Measurements from ENCODE around the gene MMAB.

The MMAB gene

DNA sequence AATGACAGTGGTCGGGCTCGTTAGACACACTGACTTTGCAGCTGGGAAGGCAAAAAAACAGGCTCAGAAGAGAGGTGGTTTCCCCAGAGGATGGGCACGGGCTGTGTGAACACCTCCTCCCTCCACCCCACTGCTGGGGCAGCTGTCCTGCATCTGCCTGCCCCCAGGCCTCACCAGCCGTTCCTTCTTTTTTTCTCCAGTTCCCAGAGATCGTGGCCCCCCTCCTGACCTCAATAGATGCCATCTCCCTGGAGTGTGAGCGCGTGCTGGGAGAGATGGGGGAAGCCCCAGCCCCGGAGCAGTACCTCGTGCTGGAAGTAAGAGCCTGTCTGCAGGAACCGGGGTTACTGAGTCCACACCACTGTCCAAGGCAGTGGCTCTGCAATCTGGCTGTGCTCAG lies 17.7 kb upstream of the MMAB start:
- Histone ChIP-seq H3K9me3 (no peaks in the 10 kb centered on the region), H3K27me3 (no peaks in the 10 kb centered on the region), H3K4me1 (peaks cover 9% of the 10 kb centered on the region), H3K4me3 (ENCODE audit: low read depth, low read length) (no peak overlapping the region), H3K36me3 (no peaks in the 10 kb centered on the region; the same call in none of the 2 replicates)
- TF ChIP-seq, protein P1, sequence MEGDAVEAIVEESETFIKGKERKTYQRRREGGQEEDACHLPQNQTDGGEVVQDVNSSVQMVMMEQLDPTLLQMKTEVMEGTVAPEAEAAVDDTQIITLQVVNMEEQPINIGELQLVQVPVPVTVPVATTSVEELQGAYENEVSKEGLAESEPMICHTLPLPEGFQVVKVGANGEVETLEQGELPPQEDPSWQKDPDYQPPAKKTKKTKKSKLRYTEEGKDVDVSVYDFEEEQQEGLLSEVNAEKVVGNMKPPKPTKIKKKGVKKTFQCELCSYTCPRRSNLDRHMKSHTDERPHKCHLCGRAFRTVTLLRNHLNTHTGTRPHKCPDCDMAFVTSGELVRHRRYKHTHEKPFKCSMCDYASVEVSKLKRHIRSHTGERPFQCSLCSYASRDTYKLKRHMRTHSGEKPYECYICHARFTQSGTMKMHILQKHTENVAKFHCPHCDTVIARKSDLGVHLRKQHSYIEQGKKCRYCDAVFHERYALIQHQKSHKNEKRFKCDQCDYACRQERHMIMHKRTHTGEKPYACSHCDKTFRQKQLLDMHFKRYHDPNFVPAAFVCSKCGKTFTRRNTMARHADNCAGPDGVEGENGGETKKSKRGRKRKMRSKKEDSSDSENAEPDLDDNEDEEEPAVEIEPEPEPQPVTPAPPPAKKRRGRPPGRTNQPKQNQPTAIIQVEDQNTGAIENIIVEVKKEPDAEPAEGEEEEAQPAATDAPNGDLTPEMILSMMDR (IDR thresholded peaks at IDR 0.05; ENCODE audit: low read depth, low read length), result no peak
- DNase-seq, result peak; percentile 57

DNA sequence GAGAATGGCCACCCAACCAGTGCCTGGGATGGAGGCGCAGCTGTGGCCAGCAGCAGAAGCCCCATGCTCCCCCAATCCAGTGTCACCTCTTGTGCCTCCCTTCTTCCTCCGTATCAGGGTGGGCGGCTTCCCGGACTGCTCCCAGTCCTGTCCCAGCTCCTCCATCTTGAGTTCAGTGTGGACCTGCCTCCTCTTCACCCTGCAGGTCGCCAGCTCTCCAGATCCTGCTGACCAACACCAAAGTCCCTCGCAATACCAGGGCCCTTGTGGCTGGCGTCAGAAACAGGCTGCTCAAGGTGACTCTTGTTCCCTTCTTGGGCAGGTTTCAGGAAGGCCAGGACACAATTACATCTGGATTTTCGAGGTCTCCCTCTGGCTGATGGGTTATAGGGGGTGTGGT lies 17.3 kb upstream of the MMAB start:
- no peaks in the 10 kb centered on the region; the same call in none of the 2 replicates for H3K36me3 ChIP-seq

DNA sequence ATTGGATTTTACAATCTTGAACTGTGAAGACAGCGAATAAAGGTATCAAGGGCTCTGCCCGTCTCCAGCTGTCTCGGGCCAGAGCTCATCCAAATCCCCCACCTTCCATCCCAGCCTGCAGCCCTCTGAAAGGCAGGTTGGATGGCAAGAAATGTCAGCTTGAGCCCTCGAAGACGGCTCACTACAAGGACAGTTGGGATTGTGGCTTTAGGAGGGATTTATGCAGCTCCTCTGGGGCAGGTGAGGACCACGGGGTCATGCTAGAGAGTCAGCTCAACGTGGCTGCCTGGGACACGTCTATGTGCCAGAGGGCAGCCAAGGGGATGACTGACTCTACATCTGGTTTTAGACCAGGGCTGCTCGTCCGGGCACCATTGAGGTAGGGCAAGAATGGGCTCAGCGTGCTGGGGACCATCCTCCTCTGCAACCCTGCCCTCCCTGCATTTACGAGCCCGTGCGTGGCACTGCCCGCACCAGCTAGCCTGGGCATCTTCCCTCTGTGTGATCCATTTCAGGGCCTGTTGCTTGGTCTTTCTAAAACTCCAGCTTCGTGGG lies 16.5 kb upstream of the MMAB start:
- TF ChIP-seq, protein P1 (IDR thresholded peaks at IDR 0.05; ENCODE audit: low read depth, low read length), result no peak
- DNase-seq, result no peak
- no peak overlapping the region for H3K4me3 ChIP-seq (ENCODE audit: low read depth, low read length)
- H3K4me1 ChIP-seq, result peaks cover 9% of the 10 kb centered on the region
- H3K36me3 ChIP-seq, result no peaks in the 10 kb centered on the region; the same call in none of the 2 replicates
- no peaks in the 10 kb centered on the region for H3K27me3 ChIP-seq
- no peaks in the 10 kb centered on the region for H3K9me3 ChIP-seq

More for the DNA sequence above, 17.3 kb upstream of the MMAB start:
- H3K4me1 ChIP-seq, result peaks cover 9% of the 10 kb centered on the region
- no peak for DNase-seq
- TF ChIP-seq, protein P1 (IDR thresholded peaks at IDR 0.05; ENCODE audit: low read depth, low read length), result no peak
- H3K27me3 ChIP-seq, result no peaks in the 10 kb centered on the region
- H3K4me3 ChIP-seq (ENCODE audit: low read depth, low read length), result no peak overlapping the region
- no peaks in the 10 kb centered on the region for H3K9me3 ChIP-seq

DNA sequence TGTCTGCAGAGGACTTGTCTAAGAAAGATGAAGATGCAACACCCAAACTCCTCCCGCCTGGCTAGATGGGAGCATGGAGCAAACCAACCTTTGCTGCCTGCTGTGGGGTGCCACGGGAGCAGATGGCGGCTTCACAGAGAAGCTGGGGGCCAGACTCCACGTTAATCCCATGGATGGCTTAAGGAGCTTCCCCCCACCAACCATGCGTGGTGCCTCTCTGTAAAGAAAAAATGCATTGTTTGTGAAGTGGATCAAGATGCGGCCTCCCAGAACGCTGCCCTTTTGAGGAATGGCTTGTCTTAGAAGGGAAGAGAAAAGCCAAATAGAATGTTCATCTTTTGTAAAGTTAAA lies 15.9 kb upstream of the MMAB start:
- Histone ChIP-seq H3K4me3 (ENCODE audit: low read depth, low read length) (no peak overlapping the region), H3K27me3 (no peaks in the 10 kb centered on the region), H3K36me3 (no peaks in the 10 kb centered on the region; the same call in none of the 2 replicates), H3K4me1 (peaks cover 9% of the 10 kb centered on the region), H3K9me3 (no peaks in the 10 kb centered on the region)
- DNase-seq, result no peak
- TF ChIP-seq, protein P1 (IDR thresholded peaks at IDR 0.05; ENCODE audit: low read depth, low read length), result no peak

DNA sequence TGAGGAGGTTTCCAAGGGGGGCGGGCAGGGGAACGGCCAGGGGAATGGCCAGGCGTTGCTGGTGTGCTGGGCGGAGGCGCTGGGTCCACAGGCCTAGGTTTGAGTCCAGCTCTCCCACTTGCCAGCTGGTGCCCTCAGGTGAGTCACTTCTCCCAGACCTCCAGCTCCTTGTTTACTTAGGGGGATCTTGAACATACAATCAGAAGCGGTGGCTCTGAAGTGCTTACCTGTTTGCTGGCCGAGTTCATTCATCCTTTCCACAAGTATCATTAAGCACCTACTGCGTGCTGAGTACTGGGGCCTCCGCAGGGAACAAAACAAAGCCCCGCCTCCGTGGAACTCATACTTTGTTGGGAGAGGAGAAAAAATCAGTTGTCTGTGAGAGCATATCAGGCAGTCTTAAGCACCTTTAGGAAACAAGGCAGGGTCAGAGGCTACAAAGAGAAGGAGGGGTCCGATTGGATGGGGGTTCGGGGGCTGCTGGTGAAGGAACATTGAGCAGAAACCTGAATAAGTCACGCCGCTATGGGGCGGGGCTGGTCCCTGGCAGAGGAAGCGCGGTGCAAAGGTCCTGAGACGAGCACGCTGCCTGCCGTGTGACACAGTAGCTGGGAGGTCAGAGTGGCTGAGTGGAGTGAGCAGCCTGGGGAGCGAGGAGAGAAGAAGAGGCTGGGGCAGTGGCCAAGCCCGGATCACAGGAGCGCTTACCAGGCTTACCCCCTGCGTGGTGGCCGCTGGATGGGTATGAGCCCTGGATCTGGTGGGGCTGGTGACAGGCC lies 15.3 kb upstream of the MMAB start:
- Histone ChIP-seq H3K36me3 (peaks cover 5% of the 10 kb centered on the region), H3K4me3 (ENCODE audit: low read depth, low read length) (no peak overlapping the region), H3K4me1 (peaks cover 9% of the 10 kb centered on the region), H3K27me3 (no peaks in the 10 kb centered on the region), H3K9me3 (no peaks in the 10 kb centered on the region)
- DNase-seq, result no peak
- TF ChIP-seq, protein P1 (IDR thresholded peaks at IDR 0.05; ENCODE audit: low read depth, low read length), result no peak

DNA sequence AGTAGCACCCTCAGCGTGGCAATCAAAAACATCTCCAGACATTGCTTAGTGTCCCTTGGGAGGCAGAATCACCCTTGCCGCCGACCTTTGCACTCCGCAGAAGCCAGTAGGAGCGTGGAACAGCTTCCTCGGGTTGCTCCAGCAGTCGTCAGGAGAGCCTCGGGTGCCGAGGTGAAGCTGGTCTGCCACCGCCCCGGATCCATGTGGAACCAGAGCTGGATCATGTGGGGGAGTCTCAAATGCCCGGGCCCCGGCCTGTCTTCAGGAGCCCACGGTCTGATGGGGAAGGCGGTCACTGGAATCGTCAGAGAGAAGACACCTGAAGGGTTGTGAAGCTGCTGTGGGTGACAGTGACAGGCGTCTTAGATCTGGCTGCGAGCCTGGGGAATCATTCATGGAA lies 14.6 kb upstream of the MMAB start:
- H3K4me1 ChIP-seq, result peaks cover 9% of the 10 kb centered on the region
- no peak for DNase-seq
- H3K27me3 ChIP-seq, result no peaks in the 10 kb centered on the region
- H3K36me3 ChIP-seq, result peaks cover 7% of the 10 kb centered on the region
- TF ChIP-seq, protein P1 (IDR thresholded peaks at IDR 0.05; ENCODE audit: low read depth, low read length), result no peak
- H3K4me3 ChIP-seq (ENCODE audit: low read depth, low read length), result no peak overlapping the region
- no peaks in the 10 kb centered on the region for H3K9me3 ChIP-seq

Measured in BE2C (cell line).